HG03342 (cell line): ENCODE measurements around the gene CSNK2A1.
"Not testable (repeated sequence)": the region's sequence is repeated elsewhere in the genome, so short reads cannot be mapped to it uniquely, and the experiment has no call there.

Experiments used
- ATAC-seq: cut with Tn5 transposase; IDR thresholded peaks from one replicate; pipeline ENCODE4 v1.9.1; 2021; ENCODE audit warnings: mild to moderate bottlenecking, moderate library complexity; ENCODE audit not compliant: unreplicated experiment

The CSNK2A1 gene

GRCh38 chr20:496126-496696 is 47.4 kb downstream of the CSNK2A1 start:
- ATAC-seq, result no peak

GRCh38 chr20:492159-492558 is 51.4 kb downstream of the CSNK2A1 start:
- ATAC-seq, result no peak

- ATAC-seq, result no peak
Observed at GRCh38 chr20:487655-488054, 55.9 kb downstream of the CSNK2A1 start.

GRCh38 chr20:483815-484644 is 59.6 kb downstream of the CSNK2A1 start:
- ATAC-seq, result no peak

GRCh38 chr20:481167-481566 is 62.4 kb downstream of the CSNK2A1 start:
- no peak for ATAC-seq

GRCh38 chr20:480044-480443 is 63.5 kb downstream of the CSNK2A1 start:
- ATAC-seq, result no peak

GRCh38 chr20:479487-479886 is 64.1 kb downstream of the CSNK2A1 start:
- ATAC-seq, result no peak

GRCh38 chr20:478949-479429 is 64.6 kb downstream of the CSNK2A1 start:
- ATAC-seq, result no peak

- ATAC-seq, result no peak
Observed at GRCh38 chr20:478010-478948, 65.3 kb downstream of the CSNK2A1 start.

GRCh38 chr20:476561-477249 is 66.9 kb downstream of the CSNK2A1 start:
- not testable (repeated sequence) for ATAC-seq

- ATAC-seq, result no peak
Observed at GRCh38 chr20:475463-476357, 67.9 kb downstream of the CSNK2A1 start.

GRCh38 chr20:474581-474980 is 69.0 kb downstream of the CSNK2A1 start:
- no peak for ATAC-seq

- ATAC-seq, result no peak
Observed at GRCh38 chr20:472889-473292, 70.7 kb downstream of the CSNK2A1 start.

- ATAC-seq, result no peak
Observed at GRCh38 chr20:472137-472846, 71.3 kb downstream of the CSNK2A1 start.

- no peak for ATAC-seq
Observed at GRCh38 chr20:469746-470490, 73.7 kb downstream of the CSNK2A1 start.

- no peak for ATAC-seq
Observed at GRCh38 chr20:467755-468154, 75.8 kb downstream of the CSNK2A1 start.

GRCh38 chr20:462199-462991 is 81.2 kb downstream of the CSNK2A1 start, which contains the start of gene TBC1D20:
Gene TBC1D20 (minus strand): TSS chr20:462533. CDS start chr20:462405, 128 bp downstream.
- peak; percentile 92 for ATAC-seq
